ENCODE results near the gene TTC3.

GRCh38 chr21:37088186-37088735 lies 15.2 kb downstream of the TTC3 start:
- TF ChIP-seq ZBTB43 (CRISPR knock-in tag; IDR thresholded peaks at IDR 0.05) (no peak), CTCF (IDR thresholded peaks at IDR 0.05) (no peak), E2F1 (CRISPR knock-in tag; IDR thresholded peaks at IDR 0.05) (no peak), IRF2 (CRISPR knock-in tag; IDR thresholded peaks at IDR 0.05; ENCODE audit: borderline replicate concordance, low read depth) (no peak), ESRRA (CRISPR knock-in tag; IDR thresholded peaks at IDR 0.05; ENCODE audit: borderline replicate concordance) (no peak)

Data from WTC11 (cell line).